HUES64 (cell line): ENCODE data around the gene CRLF2.
A peak's percentile ranks its signal among the peaks of the same experiment; 100 is the strongest.
"Not testable (repeated sequence)": the region's sequence is repeated elsewhere in the genome, so short reads cannot be mapped to it uniquely, and the experiment has no call there.

Experiments used
- H3K27ac ChIP-seq: 2 replicates; pipeline ENCODE4 v1.7.0; 2013; ENCODE audit warnings: low read depth, low read length, inconsistent platforms
- H3K27me3 ChIP-seq: 2 replicates; pipeline ENCODE4 v1.6.1; 2013; ENCODE audit warnings: mild to moderate bottlenecking, low read length; ENCODE audit not compliant: insufficient read depth
- H3K36me3 ChIP-seq: 2 replicates; pipeline ENCODE4 v1.6.1; 2013; ENCODE audit warnings: mild to moderate bottlenecking, low read length; ENCODE audit not compliant: insufficient read depth
- H3K4me1 ChIP-seq: 2 replicates; pipeline ENCODE4 v1.6.1; 2013; ENCODE audit warnings: mild to moderate bottlenecking, low read length, moderate library complexity; ENCODE audit not compliant: insufficient read depth
- H3K4me3 ChIP-seq: 2 replicates; pipeline ENCODE4 v1.5.1; 2013; ENCODE audit warnings: mild to moderate bottlenecking, low read length, moderate library complexity
- H3K9ac ChIP-seq: 2 replicates; pipeline ENCODE4 v1.6.1; 2013; ENCODE audit warnings: mild to moderate bottlenecking, low read depth, low read length
- H3K9me3 ChIP-seq: 2 replicates; pipeline ENCODE4 v1.6.1; 2013; ENCODE audit warnings: low read depth, low read length; ENCODE audit not compliant: insufficient read depth
- WGBS: fragments of 150-250, 120-280 bp; methylation state at CpG from one replicate; pipeline ENCODE4 v1.1.7; 2013; ENCODE audit warnings: missing lambda C conversion rate; 5-methylcytosine and 5-hydroxymethylcytosine counted together

Gene CRLF2

GRCh38 chrX:1239681-1240142, 27.3 kb upstream of the CRLF2 start:
- Histone ChIP-seq H3K4me1 (no peaks in the 10 kb centered on the region), H3K9me3 (no peaks in the 10 kb centered on the region), H3K27ac (no peak overlapping the region), H3K9ac (no peak overlapping the region), H3K4me3 (no peak overlapping the region), H3K27me3 (no peaks in the 10 kb centered on the region), H3K36me3 (no peaks in the 10 kb centered on the region)
- WGBS, result 94% methylated on average over 23 of the region's 23 CpGs

- no peaks in the 10 kb centered on the region for H3K4me1 ChIP-seq
- no peaks in the 10 kb centered on the region for H3K9me3 ChIP-seq
- H3K36me3 ChIP-seq, result no peaks in the 10 kb centered on the region
- H3K27ac ChIP-seq, result no peak overlapping the region
- H3K27me3 ChIP-seq, result no peaks in the 10 kb centered on the region
- H3K4me3 ChIP-seq, result no peak overlapping the region
- no peak overlapping the region for H3K9ac ChIP-seq
- 77% methylated on average over 15 of the region's 15 CpGs for WGBS
These were observed 19.5 kb upstream of the CRLF2 start for GRCh38 chrX:1231850-1232465.

GRCh38 chrX:1228101-1228500, 15.7 kb upstream of the CRLF2 start:
- not testable (repeated sequence) for H3K27me3 ChIP-seq, H3K4me1 ChIP-seq, H3K9ac ChIP-seq, H3K27ac ChIP-seq, H3K36me3 ChIP-seq, H3K4me3 ChIP-seq, H3K9me3 ChIP-seq
- WGBS, result 95% methylated on average over 4 of the region's 8 CpGs

- H3K27ac ChIP-seq, result no peak overlapping the region
- no peak overlapping the region for H3K9ac ChIP-seq
- H3K4me3 ChIP-seq, result no peak overlapping the region
- no peaks in the 10 kb centered on the region for H3K27me3 ChIP-seq
- H3K36me3 ChIP-seq, result no peaks in the 10 kb centered on the region
- peaks cover 10% of the 10 kb centered on the region for H3K9me3 ChIP-seq
- peaks cover 6% of the 10 kb centered on the region; the same call in 1 of the 2 replicates for H3K4me1 ChIP-seq
These were observed 13.8 kb upstream of the CRLF2 start for GRCh38 chrX:1226249-1226648.

GRCh38 chrX:1224954-1225353, 12.5 kb upstream of the CRLF2 start:
- Histone ChIP-seq H3K4me3 (no peak overlapping the region), H3K9me3 (peaks cover 10% of the 10 kb centered on the region), H3K27me3 (no peaks in the 10 kb centered on the region), H3K9ac (peak overlapping the region; percentile 39; the same call in 1 of the 2 replicates), H3K36me3 (no peaks in the 10 kb centered on the region), H3K4me1 (peaks cover 6% of the 10 kb centered on the region; the same call in 1 of the 2 replicates), H3K27ac (peak overlapping the region; percentile 38; the same call in 1 of the 2 replicates)
- WGBS, result 55% methylated on average over 8 of the region's 8 CpGs

- Histone ChIP-seq H3K9ac (no peak overlapping the region), H3K27me3 (no peaks in the 10 kb centered on the region), H3K27ac (no peak overlapping the region), H3K9me3 (peaks cover 10% of the 10 kb centered on the region), H3K36me3 (no peaks in the 10 kb centered on the region), H3K4me3 (no peak overlapping the region), H3K4me1 (peaks cover 6% of the 10 kb centered on the region; the same call in 1 of the 2 replicates)
These were observed 10.8 kb upstream of the CRLF2 start for GRCh38 chrX:1223242-1223600.

- Histone ChIP-seq H3K4me3 (no peak overlapping the region), H3K36me3 (no peaks in the 10 kb centered on the region), H3K9ac (no peak overlapping the region), H3K27ac (no peak overlapping the region), H3K27me3 (no peaks in the 10 kb centered on the region), H3K9me3 (peaks cover 10% of the 10 kb centered on the region), H3K4me1 (peaks cover 6% of the 10 kb centered on the region; the same call in 1 of the 2 replicates)
- WGBS, result 94% methylated on average over 16 of the region's 17 CpGs
These were observed 10.2 kb upstream of the CRLF2 start for GRCh38 chrX:1222531-1223241.

- no peaks in the 10 kb centered on the region for H3K36me3 ChIP-seq
- H3K4me1 ChIP-seq, result peaks cover 6% of the 10 kb centered on the region; the same call in 1 of the 2 replicates
- H3K27me3 ChIP-seq, result no peaks in the 10 kb centered on the region
- H3K9ac ChIP-seq, result no peak overlapping the region
- H3K9me3 ChIP-seq, result peaks cover 10% of the 10 kb centered on the region
- H3K27ac ChIP-seq, result no peak overlapping the region
- WGBS, result 84% methylated on average over 12 of the region's 12 CpGs
- no peak overlapping the region for H3K4me3 ChIP-seq
These were observed 8.9 kb upstream of the CRLF2 start for GRCh38 chrX:1221296-1221845.

- no peaks in the 10 kb centered on the region for H3K27me3 ChIP-seq
- no peaks in the 10 kb centered on the region for H3K4me1 ChIP-seq
- no peak overlapping the region for H3K4me3 ChIP-seq
- H3K27ac ChIP-seq, result no peak overlapping the region
- no peaks in the 10 kb centered on the region for H3K36me3 ChIP-seq
- no peak overlapping the region for H3K9ac ChIP-seq
- 96% methylated on average over 2 of the region's 4 CpGs for WGBS
- H3K9me3 ChIP-seq, result peaks cover 3% of the 10 kb centered on the region; the same call in 1 of the 2 replicates
These were observed 5.8 kb upstream of the CRLF2 start for GRCh38 chrX:1218286-1218685.

GRCh38 chrX:1215123-1215823, 2.8 kb upstream of the CRLF2 start:
- H3K36me3 ChIP-seq, result no peaks in the 10 kb centered on the region
- no peaks in the 10 kb centered on the region for H3K4me1 ChIP-seq
- no peak overlapping the region for H3K4me3 ChIP-seq
- WGBS, result 89% methylated on average over 9 of the region's 10 CpGs
- no peaks in the 10 kb centered on the region for H3K9me3 ChIP-seq
- H3K27ac ChIP-seq, result no peak overlapping the region
- no peaks in the 10 kb centered on the region for H3K27me3 ChIP-seq
- H3K9ac ChIP-seq, result no peak overlapping the region

GRCh38 chrX:1213971-1214370, 1.5 kb upstream of the CRLF2 start:
- Histone ChIP-seq H3K36me3 (no peaks in the 10 kb centered on the region), H3K27ac (no peak overlapping the region), H3K27me3 (no peaks in the 10 kb centered on the region), H3K9me3 (no peaks in the 10 kb centered on the region), H3K4me1 (no peaks in the 10 kb centered on the region), H3K9ac (no peak overlapping the region), H3K4me3 (no peak overlapping the region)
- 96% methylated on average over 11 of the region's 11 CpGs for WGBS
